ENCODE results near the gene SESTD1.

- TF ChIP-seq CTCF (conservative IDR thresholded peaks at IDR 0.05; ENCODE audit: low read depth, low read length) (no peak), EZH2 (IDR thresholded peaks at IDR 0.05; ENCODE audit: borderline replicate concordance, low read depth, low read length, poor library complexity, severe bottlenecking) (no peak)
Observed at GRCh38 chr2:179071810-179072355, 192.7 kb downstream of the SESTD1 start.

Measured in A673 (cell line).